ENCODE data around the gene CDK14.
A peak's percentile ranks its signal among the peaks of the same experiment; 100 is the strongest.
"Not testable (repeated sequence)": the region's sequence is repeated elsewhere in the genome, so short reads cannot be mapped to it uniquely, and the experiment has no call there.

Gene CDK14

GRCh38 chr7:91149341-91150246 lies 553.5 kb downstream of the CDK14 start:
- H3K9me3 Mint-ChIP-seq = no peaks in the 10 kb centered on the region
- no peaks in the 10 kb centered on the region for H3K27me3 Mint-ChIP-seq
- H3K36me3 Mint-ChIP-seq (ENCODE audit: low read depth) = no peaks in the 10 kb centered on the region
- H3K27ac Mint-ChIP-seq = no peak overlapping the region
- intact Hi-C loops (cut with micrococcal nuclease) = no loop called here
- H3K4me3 Mint-ChIP-seq = no peak overlapping the region
- H3K4me1 Mint-ChIP-seq (ENCODE audit: low read depth) = peaks cover 5% of the 10 kb centered on the region

DNA sequence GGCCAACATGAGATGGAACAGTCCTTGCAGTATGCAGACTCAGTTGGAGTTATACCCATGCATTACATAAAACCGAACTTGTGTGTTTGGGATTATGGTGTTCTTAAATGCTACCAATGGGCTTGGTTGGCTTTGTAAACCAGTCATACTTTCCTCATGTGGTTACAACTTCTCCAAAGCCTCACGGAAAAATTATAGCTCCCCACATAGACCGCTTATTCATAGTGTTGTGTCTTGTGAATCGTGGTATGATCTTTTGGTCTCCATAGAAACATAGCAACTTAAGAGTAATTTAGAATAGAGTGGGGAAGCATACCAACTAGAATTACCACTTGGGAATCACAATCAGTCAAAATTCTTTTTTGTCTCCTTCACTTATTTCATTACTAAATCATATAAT lies 555.8 kb downstream of the CDK14 start:
- H3K4me1 Mint-ChIP-seq (ENCODE audit: low read depth) = peaks cover 5% of the 10 kb centered on the region
- intact Hi-C loops (cut with micrococcal nuclease) = no loop called here
- H3K36me3 Mint-ChIP-seq (ENCODE audit: low read depth) = no peaks in the 10 kb centered on the region
- no peak overlapping the region for H3K4me3 Mint-ChIP-seq
- no peak overlapping the region for H3K27ac Mint-ChIP-seq
- no peaks in the 10 kb centered on the region for H3K27me3 Mint-ChIP-seq
- no peaks in the 10 kb centered on the region for H3K9me3 Mint-ChIP-seq

GRCh38 chr7:91156316-91157185 lies 560.4 kb downstream of the CDK14 start:
- intact Hi-C loops (cut with micrococcal nuclease) = no loop called here
- H3K4me1 Mint-ChIP-seq (ENCODE audit: low read depth) = no peaks in the 10 kb centered on the region
- H3K36me3 Mint-ChIP-seq (ENCODE audit: low read depth) = no peaks in the 10 kb centered on the region
- no peaks in the 10 kb centered on the region for H3K9me3 Mint-ChIP-seq
- no peaks in the 10 kb centered on the region for H3K27me3 Mint-ChIP-seq
- no peak overlapping the region for H3K27ac Mint-ChIP-seq
- H3K4me3 Mint-ChIP-seq = no peak overlapping the region

DNA sequence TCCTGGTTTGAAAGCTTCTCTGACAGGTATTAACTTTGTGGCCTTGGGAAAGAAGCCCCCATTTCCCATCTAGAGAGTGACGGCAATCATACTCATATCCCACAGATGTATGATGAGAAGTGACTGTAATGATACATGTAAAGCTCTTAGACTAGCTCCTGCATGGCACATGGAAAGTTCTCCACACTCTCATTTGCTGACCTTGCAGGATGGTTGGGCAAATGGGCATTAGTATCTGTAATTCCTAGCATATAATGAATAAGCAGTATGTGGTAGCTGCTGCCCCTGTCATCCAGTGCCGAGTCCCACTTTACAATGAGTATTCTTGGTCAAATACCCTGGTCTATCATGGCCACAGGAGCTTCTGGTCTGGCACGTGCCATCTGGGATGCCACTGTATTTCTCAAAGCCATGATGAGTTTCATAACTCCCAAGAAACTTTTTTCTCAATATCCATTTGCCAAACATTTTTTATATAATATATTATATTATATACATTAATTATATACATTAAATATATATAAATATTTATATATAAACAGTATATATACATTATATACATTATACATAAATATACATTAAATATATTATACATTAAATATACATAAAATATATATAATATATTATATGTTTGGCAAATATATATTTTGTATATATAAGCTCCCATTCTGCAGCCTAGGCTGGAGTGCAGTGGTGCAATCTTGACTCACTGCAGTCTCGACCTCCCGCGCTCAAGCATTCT lies 561.6 kb downstream of the CDK14 start:
- Mint-ChIP-seq H3K4me1 (ENCODE audit: low read depth) (peaks cover 5% of the 10 kb centered on the region), H3K9me3 (no peaks in the 10 kb centered on the region), H3K4me3 (no peak overlapping the region), H3K36me3 (ENCODE audit: low read depth) (no peaks in the 10 kb centered on the region), H3K27ac (no peak overlapping the region), H3K27me3 (no peaks in the 10 kb centered on the region)
- intact Hi-C loops (cut with micrococcal nuclease) = no loop called here

GRCh38 chr7:91162436-91162835 lies 566.3 kb downstream of the CDK14 start:
- H3K9me3 Mint-ChIP-seq = no peaks in the 10 kb centered on the region
- H3K36me3 Mint-ChIP-seq (ENCODE audit: low read depth) = no peaks in the 10 kb centered on the region
- H3K4me3 Mint-ChIP-seq = no peak overlapping the region
- H3K27me3 Mint-ChIP-seq = no peaks in the 10 kb centered on the region
- intact Hi-C loops (cut with micrococcal nuclease) = no loop called here
- no peak overlapping the region for H3K27ac Mint-ChIP-seq
- H3K4me1 Mint-ChIP-seq (ENCODE audit: low read depth) = peaks cover 19% of the 10 kb centered on the region

DNA sequence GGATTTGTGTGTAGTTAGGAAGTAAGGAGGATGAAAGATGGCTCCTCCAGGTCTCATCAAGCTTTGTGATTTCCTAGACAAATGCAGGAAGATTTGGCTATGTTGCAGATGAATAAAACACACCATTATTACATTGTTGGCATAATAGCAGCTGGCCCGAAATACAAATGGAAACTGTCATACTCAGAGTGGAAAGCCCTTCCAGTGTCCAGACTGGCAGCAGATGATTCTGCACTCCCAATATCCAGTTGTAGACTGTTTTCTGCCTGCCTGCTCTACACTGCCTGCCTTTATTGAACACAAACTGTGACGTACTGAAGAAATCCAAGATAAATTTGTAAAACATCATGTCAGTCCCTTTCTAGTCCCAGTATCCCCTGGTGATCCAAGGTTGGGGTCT lies 568.4 kb downstream of the CDK14 start:
- H3K9me3 Mint-ChIP-seq = no peaks in the 10 kb centered on the region
- H3K36me3 Mint-ChIP-seq (ENCODE audit: low read depth) = no peaks in the 10 kb centered on the region
- intact Hi-C loops (cut with micrococcal nuclease) = no loop called here
- H3K27ac Mint-ChIP-seq = peak overlapping the region; percentile 74
- H3K4me3 Mint-ChIP-seq = no peak overlapping the region
- H3K27me3 Mint-ChIP-seq = no peaks in the 10 kb centered on the region
- H3K4me1 Mint-ChIP-seq (ENCODE audit: low read depth) = peaks cover 19% of the 10 kb centered on the region

DNA sequence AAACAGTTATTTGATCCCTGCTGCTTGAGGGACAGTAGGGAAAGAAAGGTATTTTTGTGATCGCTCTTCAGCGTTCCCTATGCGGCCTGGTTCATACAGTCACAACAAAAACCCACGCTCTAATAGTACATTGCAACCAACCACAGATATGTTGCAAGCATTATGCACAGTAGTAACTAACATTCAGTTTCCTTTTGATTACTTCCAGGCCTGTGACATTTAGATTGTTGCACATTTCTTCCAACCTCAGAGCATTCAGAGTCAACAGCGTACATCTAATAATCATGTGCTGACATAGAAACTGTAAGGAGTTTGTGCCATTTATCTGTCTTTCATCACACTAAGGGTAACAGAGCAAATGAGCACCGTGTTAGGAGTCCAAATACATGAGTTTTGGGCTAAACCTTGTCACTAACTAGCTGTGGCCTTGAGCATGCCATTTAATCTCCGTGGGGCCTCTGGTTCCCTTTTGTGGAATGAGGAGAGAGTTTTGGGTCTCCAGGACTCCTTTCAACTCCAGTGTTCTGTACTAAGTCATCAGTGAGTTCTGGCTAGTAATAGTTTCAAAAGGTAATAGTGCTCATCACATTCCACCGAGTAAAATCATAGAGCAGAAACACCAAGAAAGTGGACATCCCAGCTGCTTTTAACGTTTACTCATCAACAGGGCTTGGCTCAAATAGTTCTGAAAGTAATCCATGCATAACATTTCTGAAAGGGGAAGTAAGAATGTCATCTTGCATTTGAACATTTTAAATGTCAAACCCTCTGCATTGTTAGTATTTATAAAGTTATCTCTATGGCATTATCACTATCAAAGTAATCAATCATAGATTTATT lies 569.1 kb downstream of the CDK14 start:
- Mint-ChIP-seq H3K27ac (peak overlapping the region; percentile 74), H3K4me1 (ENCODE audit: low read depth) (peaks cover 19% of the 10 kb centered on the region), H3K36me3 (ENCODE audit: low read depth) (no peaks in the 10 kb centered on the region), H3K27me3 (no peaks in the 10 kb centered on the region), H3K9me3 (no peaks in the 10 kb centered on the region), H3K4me3 (no peak overlapping the region)
- intact Hi-C loops (cut with micrococcal nuclease) = no loop called here

DNA sequence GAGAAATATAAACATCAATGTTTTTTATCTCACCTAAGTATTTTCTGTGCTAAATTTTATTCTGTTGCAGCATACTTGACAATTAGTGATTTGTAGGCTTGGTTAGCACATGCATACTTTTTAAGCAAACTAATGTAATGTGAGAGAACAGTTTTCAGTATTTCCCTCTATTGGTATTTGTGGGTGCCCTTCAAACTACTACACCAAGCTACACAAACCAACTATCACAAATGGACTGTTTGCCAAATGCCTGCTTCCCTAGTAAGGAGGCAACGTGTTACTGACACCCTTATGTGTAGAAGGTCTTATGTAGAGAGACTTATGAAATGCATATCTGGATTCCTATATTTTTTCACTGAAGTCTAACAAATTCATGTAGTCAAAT lies 569.7 kb downstream of the CDK14 start:
- no peak overlapping the region for H3K4me3 Mint-ChIP-seq
- H3K27ac Mint-ChIP-seq = no peak overlapping the region
- no peaks in the 10 kb centered on the region for H3K9me3 Mint-ChIP-seq
- intact Hi-C loops (cut with micrococcal nuclease) = no loop called here
- no peaks in the 10 kb centered on the region for H3K27me3 Mint-ChIP-seq
- H3K4me1 Mint-ChIP-seq (ENCODE audit: low read depth) = peaks cover 19% of the 10 kb centered on the region
- no peaks in the 10 kb centered on the region for H3K36me3 Mint-ChIP-seq (ENCODE audit: low read depth)

DNA sequence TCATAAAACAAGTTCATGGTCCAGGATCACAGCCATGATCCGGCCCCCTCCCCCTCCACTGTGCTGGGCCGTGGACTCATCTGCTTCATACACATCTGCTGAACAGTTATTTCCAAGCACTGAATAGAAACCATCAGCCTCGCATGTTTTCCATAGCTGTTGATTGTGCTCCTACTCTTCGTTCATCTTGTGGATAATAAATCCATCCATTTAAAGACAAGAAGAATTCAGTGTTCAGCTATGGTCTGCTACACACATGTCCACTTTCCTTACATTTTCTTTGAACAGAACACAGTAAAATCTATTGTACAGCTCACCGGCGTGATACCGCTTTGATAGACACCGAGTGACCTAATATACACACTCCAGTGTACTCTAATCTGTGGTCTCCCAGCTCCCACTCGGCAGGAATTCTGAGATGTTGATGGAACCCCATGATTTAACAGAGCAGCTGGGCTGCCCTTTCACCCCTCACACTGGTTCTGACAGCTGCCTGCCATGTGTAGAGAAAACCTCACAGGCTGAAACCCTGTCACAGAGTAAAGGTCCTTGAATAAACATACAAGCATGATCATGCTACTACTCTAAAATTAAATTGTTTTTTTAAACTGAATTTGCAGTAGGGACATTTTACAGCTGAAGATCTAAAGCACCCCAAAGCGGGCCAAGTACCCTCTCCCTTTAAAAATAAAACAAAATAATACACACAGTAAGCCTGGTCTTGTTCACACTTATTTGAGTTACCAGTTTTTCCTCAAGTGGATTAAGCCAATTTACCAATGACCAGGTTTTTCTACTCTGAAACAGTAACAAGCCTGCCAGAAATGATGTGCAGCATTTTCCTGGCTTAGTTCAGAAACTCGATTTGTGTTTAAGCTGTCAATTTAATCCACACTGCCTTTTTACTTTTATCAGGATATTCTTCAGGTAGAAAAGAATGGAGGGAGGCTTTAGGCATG lies 573.0 kb downstream of the CDK14 start:
- H3K4me1 Mint-ChIP-seq (ENCODE audit: low read depth) = peaks cover 23% of the 10 kb centered on the region
- H3K27me3 Mint-ChIP-seq = no peaks in the 10 kb centered on the region
- H3K9me3 Mint-ChIP-seq = no peaks in the 10 kb centered on the region
- no peak overlapping the region for H3K4me3 Mint-ChIP-seq
- H3K36me3 Mint-ChIP-seq (ENCODE audit: low read depth) = no peaks in the 10 kb centered on the region
- intact Hi-C loops (cut with micrococcal nuclease) = no loop called here
- H3K27ac Mint-ChIP-seq = no peak overlapping the region

DNA sequence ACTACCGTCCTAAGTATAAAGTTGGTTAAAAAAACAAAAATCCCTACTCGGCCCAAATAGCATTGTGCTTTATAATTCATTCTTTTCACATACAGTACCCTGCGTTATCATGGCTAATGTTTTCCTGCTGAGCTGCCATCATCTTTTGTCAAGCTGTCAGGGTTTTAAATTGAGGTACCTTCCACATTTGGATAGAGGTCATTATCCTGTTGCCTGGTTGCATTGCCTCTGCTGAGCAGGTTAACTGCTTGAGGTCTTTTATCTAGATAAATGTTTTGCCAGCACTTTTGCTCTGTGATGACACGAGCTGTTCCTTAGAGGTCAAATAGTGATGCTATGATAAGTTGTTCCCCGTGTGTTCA lies 573.7 kb downstream of the CDK14 start:
- H3K36me3 Mint-ChIP-seq (ENCODE audit: low read depth) = no peaks in the 10 kb centered on the region
- no peak overlapping the region for H3K27ac Mint-ChIP-seq
- H3K4me1 Mint-ChIP-seq (ENCODE audit: low read depth) = peaks cover 17% of the 10 kb centered on the region
- no peak overlapping the region for H3K4me3 Mint-ChIP-seq
- intact Hi-C loops (cut with micrococcal nuclease) = no loop called here
- no peaks in the 10 kb centered on the region for H3K9me3 Mint-ChIP-seq
- no peaks in the 10 kb centered on the region for H3K27me3 Mint-ChIP-seq

DNA sequence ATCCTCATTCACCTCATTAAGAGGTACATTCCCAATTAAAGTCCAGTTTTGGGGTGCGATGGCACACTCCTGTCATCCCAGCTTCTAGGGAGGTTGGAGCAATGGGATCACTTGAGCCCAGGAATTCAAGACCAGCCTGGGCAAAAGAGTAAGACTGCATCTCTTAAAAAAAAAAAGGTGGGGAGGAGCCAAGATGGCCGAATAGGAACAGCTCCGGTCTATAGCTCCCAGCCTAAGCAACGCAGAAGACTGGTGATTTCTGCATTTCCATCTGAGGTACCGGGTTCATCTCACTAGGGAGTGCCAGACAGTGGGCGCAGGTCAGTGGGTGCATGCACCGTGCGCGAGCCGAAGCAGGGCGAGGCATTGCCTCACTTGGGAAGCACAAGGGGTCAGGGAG lies 577.1 kb downstream of the CDK14 start:
- H3K9me3 Mint-ChIP-seq; H3K36me3 Mint-ChIP-seq (ENCODE audit: low read depth); H3K27me3 Mint-ChIP-seq; intact Hi-C loops (cut with micrococcal nuclease); H3K27ac Mint-ChIP-seq; H3K4me3 Mint-ChIP-seq: not testable (repeated sequence)
- peaks cover 10% of the 10 kb centered on the region for H3K4me1 Mint-ChIP-seq (ENCODE audit: low read depth)

DNA sequence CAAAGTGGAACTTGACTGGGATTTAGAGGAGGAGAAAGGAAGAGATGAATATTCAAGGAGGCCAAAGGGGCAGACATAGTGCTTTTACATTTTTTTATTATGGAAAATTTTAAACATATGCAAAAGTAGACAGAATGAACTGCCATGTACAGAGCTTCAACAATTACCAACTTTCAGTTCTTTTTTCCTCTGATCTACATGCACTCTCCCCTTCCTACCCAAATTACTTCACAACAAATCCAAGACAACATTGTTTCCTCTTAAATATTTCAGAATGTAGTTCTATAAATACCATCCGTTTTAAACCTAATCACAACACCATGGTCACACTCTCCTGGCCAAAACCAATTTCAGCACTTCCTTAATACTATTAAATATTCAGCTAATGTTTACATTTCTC lies 584.6 kb downstream of the CDK14 start:
- H3K4me3 Mint-ChIP-seq = no peak overlapping the region
- peak overlapping the region; percentile 30 for H3K27ac Mint-ChIP-seq
- peaks cover 23% of the 10 kb centered on the region for H3K4me1 Mint-ChIP-seq (ENCODE audit: low read depth)
- peaks cover 12% of the 10 kb centered on the region for H3K9me3 Mint-ChIP-seq
- no peaks in the 10 kb centered on the region for H3K27me3 Mint-ChIP-seq
- H3K36me3 Mint-ChIP-seq (ENCODE audit: low read depth) = no peaks in the 10 kb centered on the region
- intact Hi-C loops (cut with micrococcal nuclease) = no loop called here

All from dendritic cell treated with granulocyte-macrophage colony-stimulating factor and Interleukin-4, amounts not matched to agents 40 ng/mL and 50 ng/mL, for 4 days (primary cell).